ENCODE measurements around the gene SCYGR1.

Gene SCYGR1

GRCh38 chr2:227376656-227377396 lies 10.9 kb downstream of the SCYGR1 start:
- TF ChIP-seq CTCF (IDR thresholded peaks at IDR 0.05; ENCODE audit: low read depth, low read length), result no peak
- no peaks in the 10 kb centered on the region; the same call in 1 of the 2 replicates for H3K27me3 ChIP-seq
- peak; percentile 46 for DNase-seq
- H3K9me3 ChIP-seq, result no peaks in the 10 kb centered on the region
- H3K4me1 ChIP-seq, result peaks cover 9% of the 10 kb centered on the region; the same call in 1 of the 2 replicates
- H3K36me3 ChIP-seq, result no peaks in the 10 kb centered on the region
- H3K4me3 ChIP-seq (ENCODE audit: low read depth, low read length), result no peak overlapping the region

GRCh38 chr2:227374158-227374557 lies 13.6 kb downstream of the SCYGR1 start:
- no peak for TF ChIP-seq CTCF (IDR thresholded peaks at IDR 0.05; ENCODE audit: low read depth, low read length)
- DNase-seq, result no peak
- Histone ChIP-seq H3K9me3 (no peaks in the 10 kb centered on the region), H3K4me3 (ENCODE audit: low read depth, low read length) (no peak overlapping the region), H3K36me3 (no peaks in the 10 kb centered on the region), H3K4me1 (peaks cover 9% of the 10 kb centered on the region; the same call in 1 of the 2 replicates), H3K27me3 (no peaks in the 10 kb centered on the region)

- TF ChIP-seq CTCF (IDR thresholded peaks at IDR 0.05; ENCODE audit: low read depth, low read length), result no peak
- DNase-seq, result no peak
- no peaks in the 10 kb centered on the region for H3K9me3 ChIP-seq
Measured at GRCh38 chr2:227373389-227373788, 14.4 kb downstream of the SCYGR1 start.

GRCh38 chr2:227370791-227371312 lies 16.9 kb downstream of the SCYGR1 start:
- H3K36me3 ChIP-seq, result no peaks in the 10 kb centered on the region
- no peak for TF ChIP-seq CTCF (IDR thresholded peaks at IDR 0.05; ENCODE audit: low read depth, low read length)
- peaks cover 3% of the 10 kb centered on the region; the same call in 1 of the 2 replicates for H3K4me1 ChIP-seq
- H3K27me3 ChIP-seq, result no peaks in the 10 kb centered on the region
- no peak for DNase-seq
- H3K4me3 ChIP-seq (ENCODE audit: low read depth, low read length), result no peak overlapping the region
- H3K9me3 ChIP-seq, result no peaks in the 10 kb centered on the region

More at GRCh38 chr2:227373389-227373788, 14.4 kb downstream of the SCYGR1 start:
- H3K4me3 ChIP-seq (ENCODE audit: low read depth, low read length), result no peak overlapping the region
- H3K27me3 ChIP-seq, result no peaks in the 10 kb centered on the region
- H3K36me3 ChIP-seq, result no peaks in the 10 kb centered on the region
- H3K4me1 ChIP-seq, result peaks cover 9% of the 10 kb centered on the region; the same call in 1 of the 2 replicates

GRCh38 chr2:227370092-227370491 lies 17.7 kb downstream of the SCYGR1 start:
- TF ChIP-seq CTCF (IDR thresholded peaks at IDR 0.05; ENCODE audit: low read depth, low read length), result no peak
- H3K9me3 ChIP-seq, result no peaks in the 10 kb centered on the region
- peaks cover 7% of the 10 kb centered on the region; the same call in 1 of the 2 replicates for H3K4me1 ChIP-seq
- H3K27me3 ChIP-seq, result no peaks in the 10 kb centered on the region
- H3K36me3 ChIP-seq, result no peaks in the 10 kb centered on the region
- no peak overlapping the region for H3K4me3 ChIP-seq (ENCODE audit: low read depth, low read length)
- no peak for DNase-seq

GRCh38 chr2:227368574-227368973 lies 19.2 kb downstream of the SCYGR1 start:
- Histone ChIP-seq H3K36me3 (no peaks in the 10 kb centered on the region), H3K4me1 (peaks cover 15% of the 10 kb centered on the region), H3K27me3 (no peaks in the 10 kb centered on the region), H3K4me3 (ENCODE audit: low read depth, low read length) (no peak overlapping the region), H3K9me3 (no peaks in the 10 kb centered on the region)
- no peak for DNase-seq
- no peak for TF ChIP-seq CTCF (IDR thresholded peaks at IDR 0.05; ENCODE audit: low read depth, low read length)
